Hindlimb muscle (tissue), 1 donor: ENCODE measurements around the gene HEBP2. TPM values are rescaled to one million over a fixed set of nuclear protein-coding genes. Genes with fewer than 3 reads are reported as not detected.

Source experiments
- DNase-seq: peaks from one replicate; pipeline ENCODE4 v3.0.0-alpha.2; 2013
- polyA plus RNA-seq: library from polyadenylated mRNA; unstranded; fragments of 120-200 nt; gene quantifications from one replicate; pipeline ENCODE4 v1.2.1, GENCODE V29; 2013; ENCODE audit not compliant: insufficient read length

HEBP2 gene
- polyA plus RNA-seq, 1 donor = 44.0 TPM

DNA sequence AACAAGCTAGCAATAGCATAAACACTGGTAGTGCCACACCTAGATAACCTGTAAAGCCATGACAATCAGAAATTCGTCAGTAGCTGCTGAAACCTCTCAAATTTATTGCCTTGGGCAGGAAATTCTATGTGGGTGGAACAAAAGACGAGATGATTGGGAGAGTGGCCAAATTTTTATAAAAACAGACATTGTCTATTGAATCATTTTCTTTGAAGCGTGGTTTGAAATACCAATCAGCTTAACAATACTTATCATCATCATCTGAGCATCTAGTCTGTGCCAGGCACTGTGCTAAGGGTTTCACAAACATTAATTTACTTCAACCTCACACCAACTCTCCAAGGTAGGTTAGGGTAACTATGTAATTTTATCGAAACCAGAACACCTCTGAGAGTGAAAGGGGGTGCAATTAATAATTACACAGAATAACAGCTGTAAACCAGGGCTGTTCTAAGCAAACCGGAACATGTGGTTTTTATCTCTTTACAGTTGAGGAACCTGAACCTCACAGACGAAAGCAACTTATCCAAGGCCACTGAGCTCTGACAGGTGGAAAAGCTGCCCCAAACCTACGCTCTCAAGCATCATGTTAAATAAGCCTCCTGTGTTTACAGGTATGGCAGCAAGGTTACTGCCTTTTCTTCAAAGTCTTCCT lies 51.9 kb downstream of the HEBP2 start:
- DNase-seq = no peak

DNA sequence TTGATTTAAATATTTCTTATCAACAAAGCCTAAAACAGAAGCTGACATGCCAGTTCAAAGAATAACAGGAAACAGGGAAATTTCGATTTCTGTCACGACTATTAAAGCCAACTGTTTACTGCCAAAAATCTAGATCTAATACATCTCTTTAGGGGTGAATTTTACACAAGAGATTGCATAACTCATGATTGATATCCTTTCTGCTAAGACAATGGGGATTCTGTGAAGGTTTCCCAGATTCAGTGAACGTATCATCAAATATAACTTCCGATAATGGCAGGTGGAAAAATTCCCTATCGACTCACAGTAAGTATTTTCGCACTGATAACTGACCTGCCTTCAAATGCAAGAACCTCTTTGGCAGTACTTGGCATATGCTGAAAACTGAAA lies 52.4 kb downstream of the HEBP2 start:
- no peak for DNase-seq

GRCh38 chr6:138461647-138462046 lies 57.6 kb downstream of the HEBP2 start:
- no peak for DNase-seq

DNA sequence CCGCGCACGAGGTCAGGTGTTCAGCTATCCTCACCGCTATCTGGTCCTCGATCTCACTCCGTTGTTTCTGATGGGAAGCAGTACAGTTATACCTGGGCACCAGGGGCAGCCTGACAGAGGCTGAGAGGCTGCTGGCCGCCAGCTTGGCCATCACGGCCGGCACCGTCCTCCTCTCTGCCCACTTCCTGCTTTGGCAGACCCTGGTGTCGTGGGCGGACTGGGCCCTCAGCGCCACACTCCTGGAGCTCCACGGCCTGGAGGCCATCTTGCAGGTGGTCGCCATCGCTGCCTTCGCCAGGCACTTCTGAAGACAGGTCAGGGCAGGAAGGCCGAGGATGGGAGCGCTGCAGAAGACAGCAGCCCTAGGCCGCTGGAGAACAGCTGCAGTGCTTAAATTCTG lies 60.1 kb downstream of the HEBP2 start:
- no peak for DNase-seq

- no peak for DNase-seq
Measured at GRCh38 chr6:138465007-138465645, 61.1 kb downstream of the HEBP2 start.

DNA sequence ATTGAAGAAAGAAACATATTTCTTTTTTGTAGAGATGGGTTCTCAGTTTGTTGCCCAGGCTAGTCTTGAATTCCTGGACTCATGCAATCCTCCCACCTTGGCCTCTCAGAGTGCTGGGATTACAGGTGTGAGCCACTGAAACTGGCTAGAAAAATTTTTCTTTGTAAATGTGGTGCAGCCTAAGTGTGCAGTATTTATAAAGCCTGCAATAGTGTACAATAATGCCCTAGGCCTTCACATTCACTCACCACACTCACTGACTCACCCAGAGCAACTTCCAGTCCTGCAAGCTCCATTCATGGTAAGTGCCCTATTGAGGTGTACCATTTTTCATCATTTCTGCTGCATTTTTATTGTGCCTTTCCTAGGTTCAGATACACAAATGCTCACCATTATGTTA lies 63.9 kb downstream of the HEBP2 start:
- no peak for DNase-seq

GRCh38 chr6:138468320-138469015 lies 64.4 kb downstream of the HEBP2 start:
- no peak for DNase-seq

Other genes starting within 250 kb of the HEBP2 start
- gene ARFGEF3, start 242.3 kb upstream of the HEBP2 start, polyA plus RNA-seq = 1.1 TPM
- gene PBOV1, start 185.7 kb upstream of the HEBP2 start, polyA plus RNA-seq = not detected
- not detected for gene SMIM28, start 26.3 kb upstream of the HEBP2 start, polyA plus RNA-seq
- 37.3 TPM for gene NHSL1, start 95.3 kb downstream of the HEBP2 start, polyA plus RNA-seq